Astrocyte (in vitro differentiated cells and primary cell): Measurements from ENCODE around the gene SPAG5.

Experiments used
- CTCF ChIP-seq: IDR thresholded peaks from 2 replicates; pipeline ENCODE4 v1.5.1; 2011; ENCODE audit warnings: low read depth, mild to moderate bottlenecking, inconsistent platforms, low read length, moderate library complexity; ENCODE audit not compliant: insufficient read depth
- EZH2 ChIP-seq: IDR thresholded peaks from 2 replicates; pipeline ENCODE4 v1.6.1; 2012; ENCODE audit warnings: mild to moderate bottlenecking, low read length, inconsistent platforms; ENCODE audit not compliant: insufficient read depth

GRCh38 chr17:28537219-28537610 lies 61.6 kb downstream of the SPAG5 start:
- no peak for TF ChIP-seq CTCF
- no peak for TF ChIP-seq EZH2
